ENCODE data around the gene USP34.
"Not testable (repeated sequence)": the region's sequence is repeated elsewhere in the genome, so short reads cannot be mapped to it uniquely, and the experiment has no call there.

Gene USP34

DNA sequence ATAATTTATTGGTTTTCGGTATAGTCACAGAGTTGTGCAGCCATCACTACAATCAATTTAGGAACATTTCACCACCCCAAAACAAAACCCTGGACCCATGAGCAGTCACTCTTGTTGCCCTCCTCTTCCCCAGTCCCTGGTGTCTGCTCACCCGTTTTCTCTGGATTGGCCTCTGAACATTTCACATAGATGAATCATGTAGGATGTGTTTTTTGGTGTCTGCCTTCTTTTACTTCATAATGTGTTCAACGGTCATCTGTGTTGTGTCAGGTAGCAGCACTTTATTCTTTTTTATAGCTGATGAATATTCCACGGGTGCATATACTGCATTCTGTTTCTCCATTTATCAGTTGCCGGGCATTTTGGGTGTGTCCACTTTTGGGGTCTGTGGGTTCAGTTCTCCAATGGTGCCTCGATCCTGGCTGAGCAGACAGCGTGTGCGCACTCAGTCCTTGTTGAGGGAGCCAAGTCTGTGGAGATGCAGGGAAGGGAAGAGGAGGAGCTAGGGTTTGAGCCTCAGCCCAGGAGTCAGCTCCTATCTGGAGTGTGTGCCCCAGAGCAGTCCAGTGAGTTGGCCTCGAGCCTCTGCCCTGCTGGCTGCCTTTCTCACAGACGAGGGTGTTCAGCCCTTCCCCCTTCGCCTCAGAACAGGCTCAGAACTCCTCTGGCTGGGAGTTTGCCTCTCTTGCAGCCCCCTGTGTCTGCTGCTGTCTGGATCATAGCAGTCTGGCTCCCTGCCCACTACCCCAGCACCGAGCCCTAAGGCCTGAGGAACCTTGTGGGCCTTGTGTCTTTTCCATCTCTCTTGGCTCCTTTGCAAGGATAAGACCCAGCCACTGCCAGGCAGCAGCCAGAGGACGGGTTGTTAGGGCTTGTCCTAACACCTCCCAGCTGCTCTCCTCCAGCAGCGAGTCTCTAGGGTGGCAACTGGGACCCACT, 290.9 kb downstream of the USP34 start:
- H3K4me3 ChIP-seq (ENCODE audit: low read depth in 1 of 2, low read length in 2 of 2), result peak overlapping the region; percentile 44 to 73
- peaks cover 32 to 39% of the 10 kb centered on the region in 2 donors for H3K4me1 ChIP-seq (ENCODE audit: control insufficient read depth in 1 of 2, insufficient read depth in 2 of 2, low read length in 2 of 2)
- H3K27ac ChIP-seq (ENCODE audit: low read length), result peak overlapping the region; percentile 60
- peaks cover 24 to 37% of the 10 kb centered on the region in 2 donors for H3K36me3 ChIP-seq (ENCODE audit: control insufficient read depth in 1 of 2, insufficient read depth in 2 of 2, low read length in 2 of 2)
- H3K27me3 ChIP-seq (ENCODE audit: low read depth, low read length), result no peaks in the 10 kb centered on the region
- H3K9me3 ChIP-seq (ENCODE audit: control insufficient read depth in 1 of 2, low read length in 2 of 2), result no peaks in the 10 kb centered on the region

DNA sequence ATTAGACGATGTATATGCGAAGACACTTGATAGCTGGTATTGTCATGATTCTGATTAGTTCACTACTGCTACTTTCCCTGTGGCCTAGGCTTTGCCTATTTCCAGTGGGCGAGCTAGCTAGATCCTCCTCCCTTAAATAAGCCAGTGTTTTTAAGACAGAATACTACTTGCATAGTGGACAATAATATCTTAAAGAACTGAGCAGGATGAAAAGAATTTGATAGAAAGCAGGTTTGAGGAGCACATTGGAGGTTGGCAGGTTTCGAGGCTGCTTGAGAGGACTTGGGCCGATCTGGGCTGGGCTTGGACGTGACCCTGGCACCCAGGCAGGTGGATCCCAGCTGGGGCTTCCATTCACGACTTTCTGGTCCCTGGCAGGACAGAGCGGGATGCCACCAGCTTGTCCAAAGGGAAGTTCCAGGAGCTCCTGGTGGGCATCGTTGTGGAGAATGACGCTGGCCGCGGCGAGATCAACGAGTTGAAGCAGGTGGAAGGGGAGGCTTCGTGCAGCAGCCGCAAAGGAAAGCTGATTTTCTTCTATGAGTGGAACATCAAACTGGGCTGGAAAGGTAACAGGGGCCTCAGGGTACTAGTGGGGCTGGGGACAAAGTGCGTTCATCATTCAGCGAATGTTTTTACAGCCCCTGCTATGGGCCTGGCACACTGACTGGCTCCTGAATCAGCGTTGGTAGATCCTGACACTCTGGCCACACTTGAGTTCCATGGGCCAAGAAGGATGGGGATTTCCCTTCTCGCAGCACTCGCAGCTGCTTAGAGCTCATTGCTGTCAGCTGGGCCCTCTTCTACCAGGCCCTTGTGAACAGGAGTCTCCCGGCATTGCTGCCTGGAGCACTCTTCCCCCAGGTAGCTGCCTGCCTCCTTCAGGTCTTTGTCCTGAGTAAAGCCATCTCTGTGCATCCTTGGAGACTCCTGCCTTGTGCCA, 292.0 kb downstream of the USP34 start:
- Histone ChIP-seq H3K27ac (ENCODE audit: low read length) (peak overlapping the region; percentile 92), H3K27me3 (ENCODE audit: low read depth, low read length) (no peaks in the 10 kb centered on the region), H3K4me3 (ENCODE audit: low read depth in 1 of 2, low read length in 2 of 2) (peak overlapping the region; percentile 73 to 75), H3K36me3 (ENCODE audit: control insufficient read depth in 1 of 2, insufficient read depth in 2 of 2, low read length in 2 of 2) (peaks cover 15 to 27% of the 10 kb centered on the region in 2 donors), H3K4me1 (ENCODE audit: control insufficient read depth in 1 of 2, insufficient read depth in 2 of 2, low read length in 2 of 2) (peaks cover 32 to 39% of the 10 kb centered on the region in 2 donors), H3K9me3 (ENCODE audit: control insufficient read depth in 1 of 2, low read length in 2 of 2) (no peaks in the 10 kb centered on the region)

DNA sequence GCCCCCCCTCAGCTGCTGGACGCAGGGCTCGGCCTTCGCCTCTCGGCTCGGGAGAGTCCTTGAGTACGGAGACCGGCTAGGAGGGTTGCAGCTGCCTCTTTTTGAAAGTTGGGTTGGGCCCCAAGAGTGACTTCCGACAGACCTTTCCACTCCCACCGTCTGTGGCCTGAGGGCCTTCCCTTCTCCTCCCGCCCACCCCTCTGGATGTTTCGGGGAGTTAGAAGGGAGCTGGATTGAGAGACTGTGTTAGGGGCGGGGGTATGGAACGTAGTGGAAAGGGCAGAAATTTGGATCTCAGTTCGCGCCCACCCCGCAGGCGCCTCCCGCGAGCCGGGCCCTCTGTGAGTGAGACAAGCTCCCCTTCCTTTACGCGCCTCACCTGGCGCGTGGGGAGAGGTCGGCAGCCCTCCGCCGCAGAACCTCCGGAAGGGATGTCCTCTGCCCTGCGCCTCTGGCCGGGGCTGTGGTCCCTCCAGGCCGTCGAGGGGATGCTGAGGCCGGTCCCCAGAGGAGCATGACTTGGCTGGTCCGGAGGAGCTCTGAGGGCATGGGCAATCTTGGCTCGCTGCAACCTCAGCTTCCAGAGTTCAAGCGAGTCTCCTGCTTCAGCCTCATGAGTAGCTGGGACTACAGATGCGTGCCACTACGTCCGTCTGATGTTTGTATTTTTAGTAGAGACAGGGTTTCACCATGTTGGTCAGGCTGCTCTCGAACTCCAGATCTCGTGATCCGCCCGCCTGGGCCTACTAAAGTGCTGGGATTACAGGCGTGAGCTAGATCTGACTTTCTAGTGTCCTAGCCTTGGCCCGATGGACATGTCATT, 292.9 kb downstream of the USP34 start:
- Histone ChIP-seq H3K36me3 (ENCODE audit: control insufficient read depth in 1 of 2, insufficient read depth in 2 of 2, low read length in 2 of 2) (peaks cover 6 to 18% of the 10 kb centered on the region in 2 donors), H3K4me3 (ENCODE audit: low read depth in 1 of 2, low read length in 2 of 2) (peak overlapping the region; percentile 73 to 75), H3K27me3 (ENCODE audit: low read depth, low read length) (no peaks in the 10 kb centered on the region), H3K27ac (ENCODE audit: low read length) (peak overlapping the region; percentile 92), H3K9me3 (ENCODE audit: control insufficient read depth in 1 of 2, low read length in 2 of 2) (no peaks in the 10 kb centered on the region), H3K4me1 (ENCODE audit: control insufficient read depth in 1 of 2, insufficient read depth in 2 of 2, low read length in 2 of 2) (peaks cover 32 to 39% of the 10 kb centered on the region in 2 donors)

DNA sequence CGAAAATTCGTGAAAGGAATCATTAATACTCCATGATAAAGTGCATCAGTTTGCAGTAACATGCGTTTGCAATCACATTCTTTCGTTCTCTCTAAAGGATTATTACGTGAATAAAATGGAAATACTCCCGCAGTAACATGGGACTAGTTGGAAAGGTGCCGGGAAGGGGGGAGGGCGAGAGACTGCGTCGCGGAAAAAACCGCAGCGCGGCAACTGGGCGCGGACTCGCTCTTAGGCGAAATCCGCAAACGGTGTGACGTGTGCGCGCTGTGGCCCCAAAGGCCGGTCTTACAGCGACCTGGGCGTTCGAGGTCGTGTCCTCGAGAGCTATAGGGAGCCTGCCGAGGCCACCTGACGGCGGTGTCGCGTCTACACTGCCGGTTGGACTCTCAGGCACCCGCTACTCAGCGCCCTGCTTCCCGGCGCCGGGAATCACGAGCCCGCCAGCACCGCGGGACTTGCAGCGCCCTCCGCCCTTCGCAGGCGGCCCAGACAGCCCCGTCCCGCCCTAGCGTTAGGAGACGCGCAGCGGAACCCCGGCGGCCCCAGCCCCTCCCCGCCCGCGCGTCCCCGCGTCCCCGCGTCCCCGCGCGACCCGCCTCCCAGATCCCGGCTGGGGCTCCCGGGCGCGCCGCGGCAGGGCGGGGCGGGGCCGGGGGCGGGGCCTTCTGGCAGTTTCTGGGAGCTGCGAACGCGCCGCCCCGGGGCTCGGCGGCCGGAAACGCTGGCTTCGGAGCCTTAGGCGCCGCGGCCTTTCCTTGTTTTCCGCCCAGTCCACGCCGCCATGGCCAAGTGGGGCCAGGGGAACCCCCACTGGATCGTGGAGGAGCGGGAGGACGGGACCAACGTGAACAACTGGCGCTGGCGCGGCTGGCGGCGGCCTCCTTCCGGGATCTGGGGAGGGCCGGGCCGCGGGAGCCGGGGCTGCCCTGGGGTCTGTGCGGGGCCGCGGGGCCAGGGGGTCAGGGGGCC, 293.8 kb downstream of the USP34 start:
- Histone ChIP-seq H3K4me3 (ENCODE audit: low read depth in 1 of 2, low read length in 2 of 2) (peak overlapping the region; percentile 75 to 80), H3K36me3 (ENCODE audit: control insufficient read depth in 1 of 2, insufficient read depth in 2 of 2, low read length in 2 of 2) (peaks cover 6 to 11% of the 10 kb centered on the region in 2 donors), H3K9me3 (ENCODE audit: control insufficient read depth in 1 of 2, low read length in 2 of 2) (no peaks in the 10 kb centered on the region), H3K4me1 (ENCODE audit: control insufficient read depth in 1 of 2, insufficient read depth in 2 of 2, low read length in 2 of 2) (peaks cover 32 to 39% of the 10 kb centered on the region in 2 donors), H3K27ac (ENCODE audit: low read length) (peak overlapping the region; percentile 92), H3K27me3 (ENCODE audit: low read depth, low read length) (no peaks in the 10 kb centered on the region)

DNA sequence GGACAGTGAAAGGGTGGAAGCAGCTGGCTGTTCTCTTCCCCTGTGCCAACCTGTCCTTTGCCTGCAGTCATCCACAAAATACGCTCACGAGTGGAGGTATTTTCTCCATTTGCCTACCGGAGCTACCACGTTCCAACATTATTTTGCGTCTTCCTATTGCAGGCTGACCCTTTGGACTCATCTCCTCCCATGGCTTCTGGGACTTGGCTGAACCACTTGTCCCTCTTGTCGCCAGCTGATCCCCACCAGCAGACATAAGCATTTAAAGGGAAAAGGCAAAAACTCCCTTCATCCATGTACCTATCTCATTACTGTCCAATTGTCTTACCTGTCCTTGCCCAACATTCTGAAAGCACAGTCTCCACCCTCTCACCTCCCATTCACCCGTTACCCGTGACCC, 295.9 kb downstream of the USP34 start:
- H3K4me1 ChIP-seq (ENCODE audit: control insufficient read depth in 1 of 2, insufficient read depth in 2 of 2, low read length in 2 of 2), result peaks cover 18 to 21% of the 10 kb centered on the region in 2 donors
- no peaks in the 10 kb centered on the region for H3K9me3 ChIP-seq (ENCODE audit: control insufficient read depth in 1 of 2, low read length in 2 of 2)
- no peak overlapping the region for H3K4me3 ChIP-seq (ENCODE audit: low read depth in 1 of 2, low read length in 2 of 2)
- no peaks in the 10 kb centered on the region for H3K27me3 ChIP-seq (ENCODE audit: low read depth, low read length)
- H3K27ac ChIP-seq (ENCODE audit: low read length), result no peak overlapping the region
- H3K36me3 ChIP-seq (ENCODE audit: control insufficient read depth in 1 of 2, insufficient read depth in 2 of 2, low read length in 2 of 2), result peaks cover 0 to 5% of the 10 kb centered on the region in 2 donors

DNA sequence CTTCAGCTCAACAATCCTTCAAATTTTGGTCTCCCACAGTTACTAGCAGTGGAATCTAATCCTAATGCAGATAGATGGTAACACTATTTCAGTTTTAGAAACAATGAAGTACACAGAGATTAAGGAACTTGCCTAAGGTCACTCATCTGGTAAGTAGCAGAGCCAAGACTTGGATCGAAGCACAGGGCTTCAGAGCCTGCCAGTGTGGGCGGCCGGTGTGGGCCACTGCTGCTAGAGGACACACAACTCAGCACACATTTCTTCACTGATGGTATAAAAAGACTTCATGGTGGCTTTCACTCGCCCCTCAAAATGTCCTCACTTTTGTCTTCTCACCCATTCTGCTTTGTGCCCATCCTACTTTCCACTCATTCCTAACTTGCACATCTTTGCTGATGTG, 297.8 kb downstream of the USP34 start:
- Histone ChIP-seq H3K9me3 (ENCODE audit: control insufficient read depth in 1 of 2, low read length in 2 of 2) (no peaks in the 10 kb centered on the region), H3K27ac (ENCODE audit: low read length) (no peak overlapping the region), H3K36me3 (ENCODE audit: control insufficient read depth in 1 of 2, insufficient read depth in 2 of 2, low read length in 2 of 2) (peaks cover 0 to 5% of the 10 kb centered on the region in 2 donors), H3K27me3 (ENCODE audit: low read depth, low read length) (no peaks in the 10 kb centered on the region), H3K4me3 (ENCODE audit: low read depth in 1 of 2, low read length in 2 of 2) (no peak overlapping the region), H3K4me1 (ENCODE audit: control insufficient read depth in 1 of 2, insufficient read depth in 2 of 2, low read length in 2 of 2) (peaks cover 0 to 2% of the 10 kb centered on the region in 2 donors)

DNA sequence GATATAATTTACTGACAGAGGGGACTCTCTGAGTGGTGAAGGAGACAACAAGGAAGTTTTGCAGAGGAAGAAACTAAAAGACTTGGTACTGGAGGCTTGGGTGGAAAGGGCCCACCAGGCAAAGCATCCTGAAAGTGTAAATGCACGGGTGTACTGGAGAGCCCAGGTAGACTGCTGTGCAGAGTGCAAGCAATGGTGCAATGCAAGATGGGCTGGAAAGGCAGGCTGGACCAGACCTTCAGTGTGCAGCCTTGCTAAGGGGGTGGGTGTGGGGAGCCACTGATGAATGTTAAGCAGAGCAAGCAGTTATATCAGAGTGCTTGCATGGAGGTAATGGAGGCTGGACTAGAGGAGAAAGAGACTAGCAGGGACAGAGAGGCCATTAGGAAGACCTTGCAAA, 298.2 kb downstream of the USP34 start:
- no peak overlapping the region for H3K27ac ChIP-seq (ENCODE audit: low read length)
- peaks cover 0 to 3% of the 10 kb centered on the region in 2 donors for H3K36me3 ChIP-seq (ENCODE audit: control insufficient read depth in 1 of 2, insufficient read depth in 2 of 2, low read length in 2 of 2)
- no peak overlapping the region for H3K4me3 ChIP-seq (ENCODE audit: low read depth in 1 of 2, low read length in 2 of 2)
- no peaks in the 10 kb centered on the region for H3K9me3 ChIP-seq (ENCODE audit: control insufficient read depth in 1 of 2, low read length in 2 of 2)
- no peaks in the 10 kb centered on the region for H3K4me1 ChIP-seq (ENCODE audit: control insufficient read depth in 1 of 2, insufficient read depth in 2 of 2, low read length in 2 of 2)
- H3K27me3 ChIP-seq (ENCODE audit: low read depth, low read length), result no peaks in the 10 kb centered on the region

DNA sequence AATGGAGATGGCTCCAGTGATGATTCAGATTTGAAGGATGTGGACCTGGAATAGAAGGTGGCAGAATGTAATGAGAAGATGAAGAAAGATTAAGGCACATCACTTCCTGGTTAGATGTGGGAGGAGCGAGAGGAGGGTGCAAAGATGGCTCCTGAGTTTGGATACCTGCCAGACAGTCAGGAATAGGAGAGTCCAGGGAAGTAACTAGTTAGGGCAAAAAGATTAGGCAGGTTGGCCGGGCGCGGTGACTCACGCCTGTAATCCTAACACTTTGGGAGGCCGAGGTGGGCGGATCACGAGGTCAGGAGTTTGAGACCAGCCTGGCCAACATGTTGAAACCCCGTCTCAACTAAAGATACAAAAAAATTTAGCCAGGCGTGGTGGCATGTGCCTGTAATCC, 303.3 kb downstream of the USP34 start:
- H3K27me3 ChIP-seq (ENCODE audit: low read depth, low read length), result no peaks in the 10 kb centered on the region
- no peak overlapping the region for H3K4me3 ChIP-seq (ENCODE audit: low read depth in 1 of 2, low read length in 2 of 2)
- no peak overlapping the region for H3K27ac ChIP-seq (ENCODE audit: low read length)
- no peaks in the 10 kb centered on the region for H3K4me1 ChIP-seq (ENCODE audit: control insufficient read depth in 1 of 2, insufficient read depth in 2 of 2, low read length in 2 of 2)
- no peaks in the 10 kb centered on the region for H3K9me3 ChIP-seq (ENCODE audit: control insufficient read depth in 1 of 2, low read length in 2 of 2)
- peaks cover 12 to 20% of the 10 kb centered on the region in 2 donors for H3K36me3 ChIP-seq (ENCODE audit: control insufficient read depth in 1 of 2, insufficient read depth in 2 of 2, low read length in 2 of 2)

DNA sequence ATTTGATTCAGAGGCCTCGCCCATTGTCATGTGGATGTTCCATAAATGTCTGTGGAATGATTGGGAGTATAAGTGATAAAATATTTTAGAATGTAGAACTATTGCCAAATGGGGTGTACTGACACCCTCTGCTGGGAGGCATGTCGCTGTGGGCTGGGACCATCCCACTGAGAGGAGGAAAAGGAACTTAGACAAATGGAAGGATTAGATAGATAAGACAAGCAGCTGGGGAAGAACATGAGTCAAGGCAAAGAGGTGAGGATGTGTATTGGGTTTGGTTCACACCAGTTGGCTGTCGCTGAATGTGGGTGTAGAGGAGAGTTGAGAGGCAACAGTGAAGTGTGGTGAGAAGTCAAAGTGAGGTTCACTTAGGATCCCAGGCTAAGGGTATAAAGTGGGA, 304.9 kb downstream of the USP34 start:
- Histone ChIP-seq H3K27ac (ENCODE audit: low read length) (no peak overlapping the region), H3K36me3 (ENCODE audit: control insufficient read depth in 1 of 2, insufficient read depth in 2 of 2, low read length in 2 of 2) (peaks cover 12 to 20% of the 10 kb centered on the region in 2 donors), H3K4me3 (ENCODE audit: low read depth in 1 of 2, low read length in 2 of 2) (no peak overlapping the region), H3K4me1 (ENCODE audit: control insufficient read depth in 1 of 2, insufficient read depth in 2 of 2, low read length in 2 of 2) (no peaks in the 10 kb centered on the region), H3K9me3 (ENCODE audit: control insufficient read depth in 1 of 2, low read length in 2 of 2) (no peaks in the 10 kb centered on the region), H3K27me3 (ENCODE audit: low read depth, low read length) (no peaks in the 10 kb centered on the region)

DNA sequence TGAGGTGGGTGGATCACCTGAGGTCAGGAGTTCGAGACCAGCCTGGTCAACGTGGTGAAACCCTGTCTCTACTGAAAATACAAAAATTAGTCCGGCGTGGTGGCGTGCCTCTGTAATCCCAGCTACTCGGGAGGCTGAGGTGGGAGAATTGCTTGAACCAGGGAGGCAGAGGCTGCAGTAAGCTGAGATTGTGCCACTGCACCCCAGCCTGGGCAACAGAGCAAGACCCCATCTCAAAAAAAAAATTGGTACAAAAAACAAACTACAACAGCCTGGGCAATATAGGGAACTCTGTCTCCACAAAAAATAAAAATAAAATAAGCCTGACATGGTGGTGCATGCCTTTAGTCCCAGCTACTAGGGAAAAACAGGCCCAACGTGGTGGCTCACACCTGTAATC, 305.8 kb downstream of the USP34 start:
- not testable (repeated sequence) for H3K4me1 ChIP-seq (ENCODE audit: control insufficient read depth in 1 of 2, insufficient read depth in 2 of 2, low read length in 2 of 2); H3K9me3 ChIP-seq (ENCODE audit: control insufficient read depth in 1 of 2, low read length in 2 of 2); H3K27ac ChIP-seq (ENCODE audit: low read length); H3K4me3 ChIP-seq (ENCODE audit: low read depth in 1 of 2, low read length in 2 of 2); H3K27me3 ChIP-seq (ENCODE audit: low read depth, low read length)
- H3K36me3 ChIP-seq (ENCODE audit: control insufficient read depth in 1 of 2, insufficient read depth in 2 of 2, low read length in 2 of 2), result peaks cover 12 to 20% of the 10 kb centered on the region in 2 donors
